ENCODE measurements around the gene WDR81.

DNA sequence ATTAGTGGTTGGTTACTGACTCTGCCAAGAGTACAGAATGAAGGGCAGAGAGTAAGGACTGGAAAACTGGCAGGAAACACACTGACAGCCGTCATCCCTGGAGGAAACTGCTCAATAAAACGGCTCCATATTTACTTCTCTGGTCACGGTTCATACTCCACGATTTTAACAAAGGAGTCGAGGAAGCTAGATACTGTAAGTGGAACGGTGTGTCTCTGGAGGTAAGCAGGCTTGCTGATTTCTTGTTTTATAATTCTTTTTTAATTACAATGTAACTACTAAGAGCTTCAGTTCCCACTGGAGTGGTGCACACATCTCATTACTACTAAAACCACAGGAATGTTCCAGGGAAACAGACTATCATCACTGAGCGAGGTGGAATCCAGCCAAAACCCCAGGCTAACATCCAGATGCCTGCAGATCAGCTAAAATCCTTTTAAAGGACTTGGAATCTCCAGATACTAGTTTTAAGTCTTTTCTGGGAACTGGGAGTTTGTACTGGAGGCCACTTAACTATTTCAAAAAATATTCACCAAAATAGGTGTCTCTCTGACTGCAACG, 55.1 kb downstream of the WDR81 start:
- no peak for TF ChIP-seq EZH2 (IDR thresholded peaks at IDR 0.05; ENCODE audit: insufficient read depth, poor library complexity, severe bottlenecking)
- peak; percentile 83; the same call in 1 of the 2 replicates for TF ChIP-seq EZH2phosphoT487 (IDR thresholded peaks at IDR 0.05; ENCODE audit: insufficient read depth, low read depth)
